ENCODE data around the gene LONRF3.

The LONRF3 gene

GRCh38 chrX:118961866-118962560, 12.4 kb upstream of the LONRF3 start:
- no peak for TF ChIP-seq ZFX (IDR thresholded peaks at IDR 0.05; ENCODE audit: borderline replicate concordance)
- no peak for TF ChIP-seq CTCF (IDR thresholded peaks at IDR 0.05)
- H3K27ac ChIP-seq: no peak overlapping the region

DNA sequence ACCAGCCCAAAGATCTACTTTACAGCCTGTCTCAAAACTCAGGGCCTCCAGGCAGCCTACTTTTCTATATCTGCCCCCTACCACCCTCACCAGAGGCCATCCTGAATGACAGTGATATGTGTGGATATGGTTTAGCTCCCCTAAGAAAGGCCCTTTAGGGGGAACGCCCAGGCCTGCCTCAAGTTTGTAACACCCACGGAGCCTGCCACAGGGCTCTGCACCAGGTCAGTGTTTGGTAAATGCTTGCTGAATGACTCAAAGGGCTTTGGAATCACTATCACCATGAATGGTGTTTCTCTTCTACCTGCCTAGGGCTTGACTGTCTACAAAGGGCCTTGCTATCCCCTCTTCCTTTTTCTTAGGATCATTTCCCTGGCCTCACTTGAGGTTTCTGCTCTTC, 11.3 kb upstream of the LONRF3 start:
- H3K27ac ChIP-seq: no peak overlapping the region
- no peak for TF ChIP-seq CTCF (IDR thresholded peaks at IDR 0.05)
- no peak for TF ChIP-seq ZFX (IDR thresholded peaks at IDR 0.05; ENCODE audit: borderline replicate concordance)

DNA sequence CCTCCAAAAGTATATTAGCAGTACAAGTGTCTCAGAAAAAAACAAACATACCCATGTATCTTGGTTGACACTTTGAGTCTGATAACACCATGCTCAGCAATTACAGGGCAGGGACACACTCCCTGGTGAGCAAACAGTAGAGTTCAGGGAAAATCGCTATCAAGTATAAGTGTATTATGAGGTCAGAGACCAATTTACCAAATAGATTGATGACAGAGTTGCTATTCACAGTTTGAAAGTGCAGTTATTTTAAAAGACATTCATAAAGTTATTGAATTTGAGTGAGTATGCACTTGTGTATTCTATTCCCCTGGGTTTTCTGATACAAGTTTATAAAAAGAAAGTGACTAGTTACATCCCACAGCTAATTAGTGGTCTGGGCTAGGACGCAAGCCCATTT, 10.2 kb upstream of the LONRF3 start:
- TF ChIP-seq ZFX (IDR thresholded peaks at IDR 0.05; ENCODE audit: borderline replicate concordance) (no peak), CTCF (IDR thresholded peaks at IDR 0.05) (no peak)

GRCh38 chrX:118965395-118965794, 9.0 kb upstream of the LONRF3 start:
- TF ChIP-seq ZFX (IDR thresholded peaks at IDR 0.05; ENCODE audit: borderline replicate concordance) (no peak), CTCF (IDR thresholded peaks at IDR 0.05) (no peak)
- H3K27ac ChIP-seq: no peak overlapping the region

More for the DNA sequence above, 10.2 kb upstream of the LONRF3 start:
- H3K27ac ChIP-seq: no peak overlapping the region

GRCh38 chrX:118968031-118968430, 6.4 kb upstream of the LONRF3 start:
- no peak overlapping the region for H3K27ac ChIP-seq
- TF ChIP-seq ZFX (IDR thresholded peaks at IDR 0.05; ENCODE audit: borderline replicate concordance): no peak
- no peak for TF ChIP-seq CTCF (IDR thresholded peaks at IDR 0.05)

DNA sequence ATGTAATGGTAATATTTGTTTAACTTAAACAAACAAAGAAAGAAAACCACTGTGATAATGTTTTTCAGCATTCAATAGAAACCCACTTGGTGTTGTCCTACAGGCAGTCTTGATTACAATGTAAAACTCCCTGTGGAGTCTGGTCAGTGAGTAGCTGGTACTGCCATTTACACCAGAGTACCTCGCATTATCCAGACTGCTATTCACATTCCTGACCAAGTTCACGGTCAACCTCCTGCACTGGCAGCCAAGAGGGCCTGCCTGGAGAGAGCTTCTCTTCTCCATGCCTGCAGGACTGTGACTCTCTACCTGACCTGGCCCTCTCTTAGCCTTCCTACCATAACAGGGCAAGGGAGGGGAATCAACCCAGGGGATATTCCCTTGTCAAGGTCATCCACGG, 2.9 kb upstream of the LONRF3 start:
- H3K27ac ChIP-seq: no peak overlapping the region
- TF ChIP-seq CTCF (IDR thresholded peaks at IDR 0.05) (no peak), ZFX (IDR thresholded peaks at IDR 0.05; ENCODE audit: borderline replicate concordance) (no peak)

DNA sequence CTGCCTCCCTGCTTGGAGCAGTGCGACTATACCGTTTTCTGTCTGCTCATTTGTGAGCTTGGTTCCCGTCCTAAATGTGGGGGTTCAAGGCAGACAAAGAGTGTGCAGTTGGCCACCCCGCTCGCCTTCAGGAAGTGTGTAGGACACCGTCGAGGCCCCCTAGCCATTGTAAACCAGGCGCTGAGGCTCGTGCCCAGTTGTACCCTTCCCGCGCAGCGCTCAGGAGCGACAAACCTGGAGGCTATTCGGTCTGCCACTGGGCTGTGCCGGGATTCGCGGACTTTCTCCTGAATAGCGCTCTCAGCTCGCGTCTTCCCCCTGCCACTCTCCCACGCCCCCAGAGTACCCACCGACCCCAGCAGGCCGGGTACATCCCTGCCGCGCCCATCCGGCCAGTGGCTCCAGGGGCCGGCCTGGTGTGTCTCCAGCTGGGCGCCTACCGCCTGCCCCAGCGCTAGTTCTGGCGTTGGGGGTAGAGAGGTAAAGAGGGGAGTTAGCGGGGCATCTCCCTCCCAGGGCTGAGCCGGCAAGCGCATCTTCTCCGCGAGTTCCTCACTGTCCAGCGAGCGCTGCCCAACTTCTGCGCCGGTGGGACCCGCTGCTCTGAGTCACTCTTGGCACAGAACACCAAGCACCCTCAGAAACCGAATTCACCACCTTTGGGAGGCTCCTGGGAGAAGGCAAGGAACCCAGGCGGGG, 880 bp upstream of the LONRF3 start:
- no peak overlapping the region for H3K27ac ChIP-seq
- TF ChIP-seq CTCF (IDR thresholded peaks at IDR 0.05) (no peak), ZFX (IDR thresholded peaks at IDR 0.05; ENCODE audit: borderline replicate concordance) (no peak)
